Astrocyte (in vitro differentiated cells and primary cell): ENCODE measurements around the gene PAPSS2. TPM values are rescaled to one million over a fixed set of nuclear protein-coding genes. Genes with fewer than 3 reads are reported as not detected.

Experiments used
- DNase-seq: peaks from one replicate; pipeline ENCODE4 v3.0.0-alpha.2; 2010; ENCODE audit warnings: low read depth
- FAIRE-seq: peaks from 2 replicates; lab custom pipeline; 2011; peaks lifted over from hg19 to GRCh38; lab: Jason Lieb, UNC
- H2AFZ ChIP-seq: 2 replicates; pipeline ENCODE4 v1.6.0; 2012; ENCODE audit warnings: low read depth, low read length, inconsistent platforms
- H3K27ac ChIP-seq: 2 replicates; pipeline ENCODE4 v1.5.1; 2011; ENCODE audit warnings: low read depth, low read length, inconsistent platforms
- H3K27me3 ChIP-seq: 2 replicates; pipeline ENCODE4 v1.6.0; 2011; ENCODE audit warnings: low read length, inconsistent platforms; ENCODE audit not compliant: insufficient read depth
- H3K36me3 ChIP-seq: 2 replicates; pipeline ENCODE4 v1.5.1; 2011; ENCODE audit warnings: low read length, inconsistent platforms; ENCODE audit not compliant: insufficient read depth
- H3K4me1 ChIP-seq: 2 replicates; pipeline ENCODE4 v1.5.1; 2011; ENCODE audit warnings: low read length, inconsistent platforms; ENCODE audit not compliant: insufficient read depth
- H3K4me2 ChIP-seq: 2 replicates; pipeline ENCODE4 v1.6.0; 2012; ENCODE audit warnings: low read length, inconsistent platforms
- H3K4me3 ChIP-seq: 2 replicates; pipeline ENCODE4 v1.5.1; 2011; ENCODE audit warnings: low read depth, mild to moderate bottlenecking, low read length, inconsistent platforms; ENCODE audit not compliant: insufficient read depth
- H3K79me2 ChIP-seq: 2 replicates; pipeline ENCODE4 v1.6.0; 2012; ENCODE audit warnings: mild to moderate bottlenecking, low read length, inconsistent platforms; ENCODE audit not compliant: insufficient read depth
- H3K9ac ChIP-seq: 2 replicates; pipeline ENCODE4 v1.6.0; 2012; ENCODE audit warnings: mild to moderate bottlenecking, low read length, inconsistent platforms
- H3K9me3 ChIP-seq: 2 replicates; pipeline ENCODE4 v1.5.1; 2012; ENCODE audit warnings: low read depth, mild to moderate bottlenecking, low read length, inconsistent platforms; ENCODE audit not compliant: insufficient read depth
- H4K20me1 ChIP-seq: 2 replicates; pipeline ENCODE4 v1.6.0; 2012; ENCODE audit warnings: low read length, inconsistent platforms; ENCODE audit not compliant: insufficient read depth
- H3K27ac Mint-ChIP-seq: one replicate; pipeline ENCODE4 v1.8.0; 2021; ENCODE audit warnings: mild to moderate bottlenecking, mixed read lengths; ENCODE audit not compliant: unreplicated experiment
- H3K27me3 Mint-ChIP-seq: one replicate; pipeline ENCODE4 v1.8.0; 2021; ENCODE audit warnings: low read depth, mixed read lengths; ENCODE audit not compliant: unreplicated experiment
- H3K36me3 Mint-ChIP-seq: one replicate; pipeline ENCODE4 v1.8.0; 2021; ENCODE audit warnings: low read depth, mixed read lengths; ENCODE audit not compliant: unreplicated experiment
- H3K4me1 Mint-ChIP-seq: one replicate; pipeline ENCODE4 v1.8.0; 2021; ENCODE audit warnings: low read depth, mixed read lengths; ENCODE audit not compliant: unreplicated experiment
- H3K4me3 Mint-ChIP-seq: one replicate; pipeline ENCODE4 v1.8.0; 2021; ENCODE audit warnings: mild to moderate bottlenecking, moderate library complexity, mixed read lengths; ENCODE audit not compliant: unreplicated experiment
- H3K9me3 Mint-ChIP-seq: one replicate; pipeline ENCODE4 v1.8.0; 2021; ENCODE audit warnings: mild to moderate bottlenecking, mixed read lengths; ENCODE audit not compliant: unreplicated experiment
- EZH2 ChIP-seq: IDR thresholded peaks from 2 replicates; pipeline ENCODE4 v1.6.1; 2012; ENCODE audit warnings: mild to moderate bottlenecking, low read length, inconsistent platforms; ENCODE audit not compliant: insufficient read depth
- total RNA-seq: library from RNA; stranded (reverse); gene quantifications from 2 replicates; pipeline ENCODE4 v1.2.1, GENCODE V29; 2021
- TF ChIP-seq, protein P1 (sequence below): IDR thresholded peaks from 2 replicates; pipeline ENCODE4 v1.5.1; 2011; ENCODE audit warnings: low read depth, mild to moderate bottlenecking, inconsistent platforms, low read length, moderate library complexity; ENCODE audit not compliant: insufficient read depth

The PAPSS2 gene
- total RNA-seq, 1 donor from 2014 or later = 48.6 TPM

DNA sequence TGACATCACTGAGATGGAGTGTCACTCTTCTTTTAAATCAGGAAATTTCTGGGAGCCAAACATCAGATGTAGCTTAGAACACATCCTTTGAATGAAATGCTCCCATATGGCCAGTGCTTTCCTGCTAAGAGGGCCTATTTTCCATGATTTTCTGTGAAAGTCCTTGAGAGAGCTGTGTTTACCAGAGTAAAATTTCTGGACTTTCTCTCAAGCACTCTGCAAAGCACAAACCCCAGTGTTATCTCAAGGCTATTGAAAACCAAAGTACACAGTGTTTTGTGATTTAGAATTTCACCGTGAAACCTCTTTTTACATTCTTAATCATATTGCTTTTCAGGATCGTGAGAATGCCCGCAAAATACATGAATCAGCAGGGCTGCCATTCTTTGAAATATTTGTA, 54.0 kb downstream of the PAPSS2 start:
- Histone ChIP-seq H3K27me3 (no peaks in the 10 kb centered on the region), H3K9me3 (no peaks in the 10 kb centered on the region), H2AFZ (no peak overlapping the region), H3K9ac (no peak overlapping the region), H3K36me3 (peaks cover 54% of the 10 kb centered on the region), H3K4me3 (no peak overlapping the region), H3K4me1 (no peaks in the 10 kb centered on the region), H3K79me2 (no peaks in the 10 kb centered on the region), H3K4me2 (no peak overlapping the region), H3K27ac (no peak overlapping the region), H4K20me1 (no peaks in the 10 kb centered on the region)
- DNase-seq (no peak), FAIRE-seq (no peak)
- no peaks in the 10 kb centered on the region for H3K4me1 Mint-ChIP-seq
- H3K4me3 Mint-ChIP-seq = no peak overlapping the region
- no peaks in the 10 kb centered on the region for H3K27me3 Mint-ChIP-seq
- TF ChIP-seq EZH2 = no peak
- TF ChIP-seq, protein P1, sequence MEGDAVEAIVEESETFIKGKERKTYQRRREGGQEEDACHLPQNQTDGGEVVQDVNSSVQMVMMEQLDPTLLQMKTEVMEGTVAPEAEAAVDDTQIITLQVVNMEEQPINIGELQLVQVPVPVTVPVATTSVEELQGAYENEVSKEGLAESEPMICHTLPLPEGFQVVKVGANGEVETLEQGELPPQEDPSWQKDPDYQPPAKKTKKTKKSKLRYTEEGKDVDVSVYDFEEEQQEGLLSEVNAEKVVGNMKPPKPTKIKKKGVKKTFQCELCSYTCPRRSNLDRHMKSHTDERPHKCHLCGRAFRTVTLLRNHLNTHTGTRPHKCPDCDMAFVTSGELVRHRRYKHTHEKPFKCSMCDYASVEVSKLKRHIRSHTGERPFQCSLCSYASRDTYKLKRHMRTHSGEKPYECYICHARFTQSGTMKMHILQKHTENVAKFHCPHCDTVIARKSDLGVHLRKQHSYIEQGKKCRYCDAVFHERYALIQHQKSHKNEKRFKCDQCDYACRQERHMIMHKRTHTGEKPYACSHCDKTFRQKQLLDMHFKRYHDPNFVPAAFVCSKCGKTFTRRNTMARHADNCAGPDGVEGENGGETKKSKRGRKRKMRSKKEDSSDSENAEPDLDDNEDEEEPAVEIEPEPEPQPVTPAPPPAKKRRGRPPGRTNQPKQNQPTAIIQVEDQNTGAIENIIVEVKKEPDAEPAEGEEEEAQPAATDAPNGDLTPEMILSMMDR = no peak
- H3K9me3 Mint-ChIP-seq = no peaks in the 10 kb centered on the region
- H3K36me3 Mint-ChIP-seq = peaks cover 16% of the 10 kb centered on the region
- no peak overlapping the region for H3K27ac Mint-ChIP-seq

DNA sequence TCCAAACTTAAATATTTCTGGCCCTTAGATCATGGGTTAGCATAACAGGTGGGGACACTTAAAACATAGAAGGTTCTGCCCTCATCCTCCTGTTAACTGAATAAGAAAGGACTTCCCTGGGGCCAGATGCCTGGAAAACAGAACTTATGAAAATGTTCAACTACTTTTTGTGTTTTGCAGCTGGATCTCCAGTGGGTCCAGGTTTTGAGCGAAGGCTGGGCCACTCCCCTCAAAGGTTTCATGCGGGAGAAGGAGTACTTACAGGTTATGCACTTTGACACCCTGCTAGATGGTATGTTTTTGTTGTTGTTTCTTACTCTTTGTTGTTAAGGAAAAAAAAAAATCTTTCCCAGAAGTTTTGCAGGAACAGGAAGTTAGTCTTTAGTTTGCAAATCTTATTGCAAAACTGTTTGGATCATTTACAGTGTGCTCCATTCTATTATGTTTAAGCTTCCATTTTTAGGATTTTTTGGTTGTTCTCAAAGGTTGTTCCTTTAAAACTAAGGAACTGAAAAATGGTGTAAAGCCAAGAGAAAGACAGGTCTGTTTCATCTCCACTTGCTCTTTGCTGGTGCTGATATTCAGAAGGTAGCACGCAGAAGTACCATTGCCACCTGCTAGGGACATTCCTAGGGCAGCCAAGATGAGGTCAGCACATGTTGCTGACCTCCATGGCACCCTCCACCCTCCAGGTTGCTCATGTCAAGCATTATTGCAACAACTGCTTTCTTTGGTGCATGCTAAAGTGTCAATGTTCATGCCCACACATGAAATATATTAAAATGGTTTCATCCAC, 56.1 kb downstream of the PAPSS2 start:
- Histone ChIP-seq H3K9ac (no peak overlapping the region), H4K20me1 (no peaks in the 10 kb centered on the region), H3K79me2 (no peaks in the 10 kb centered on the region), H3K27me3 (no peaks in the 10 kb centered on the region), H3K9me3 (no peaks in the 10 kb centered on the region), H3K36me3 (peaks cover 48% of the 10 kb centered on the region), H3K27ac (no peak overlapping the region), H2AFZ (no peak overlapping the region), H3K4me1 (no peaks in the 10 kb centered on the region), H3K4me2 (no peak overlapping the region), H3K4me3 (no peak overlapping the region)
- H3K27ac Mint-ChIP-seq = no peak overlapping the region
- H3K4me3 Mint-ChIP-seq = no peak overlapping the region
- no peaks in the 10 kb centered on the region for H3K4me1 Mint-ChIP-seq
- H3K9me3 Mint-ChIP-seq = no peaks in the 10 kb centered on the region
- H3K36me3 Mint-ChIP-seq = peaks cover 18% of the 10 kb centered on the region
- TF ChIP-seq, protein P1 = no peak
- no peak for TF ChIP-seq EZH2
- H3K27me3 Mint-ChIP-seq = no peaks in the 10 kb centered on the region
- no peak for DNase-seq
- no peak for FAIRE-seq

DNA sequence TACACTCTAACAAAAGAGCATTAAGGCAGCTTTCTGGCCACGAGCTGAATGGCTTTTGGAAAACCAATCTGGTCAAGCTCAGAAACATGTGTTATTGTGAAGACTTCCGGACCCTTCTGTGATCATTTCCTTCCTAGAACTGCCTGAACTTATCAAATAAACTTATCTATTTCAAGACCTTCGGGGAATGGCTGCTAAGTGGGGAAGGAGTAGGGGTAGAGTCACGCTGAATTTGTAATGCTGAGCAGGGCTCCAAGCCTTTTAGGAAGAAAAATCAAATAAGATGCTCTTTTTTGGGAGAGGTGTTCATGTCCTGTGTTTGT, 56.6 kb downstream of the PAPSS2 start:
- Mint-ChIP-seq H3K4me3 (no peak overlapping the region), H3K9me3 (no peaks in the 10 kb centered on the region), H3K36me3 (peaks cover 18% of the 10 kb centered on the region), H3K27ac (no peak overlapping the region), H3K27me3 (no peaks in the 10 kb centered on the region), H3K4me1 (no peaks in the 10 kb centered on the region)
- no peak overlapping the region for H2AFZ ChIP-seq
- no peaks in the 10 kb centered on the region for H3K27me3 ChIP-seq
- DNase-seq (no peak), FAIRE-seq (no peak)
- TF ChIP-seq EZH2 = no peak
- TF ChIP-seq, protein P1 = no peak
- H3K9ac ChIP-seq = no peak overlapping the region
- H3K4me3 ChIP-seq = no peak overlapping the region
- no peak overlapping the region for H3K4me2 ChIP-seq
- peaks cover 44% of the 10 kb centered on the region for H3K36me3 ChIP-seq
- no peaks in the 10 kb centered on the region for H3K79me2 ChIP-seq
- H3K9me3 ChIP-seq = no peaks in the 10 kb centered on the region
- no peaks in the 10 kb centered on the region for H4K20me1 ChIP-seq
- H3K27ac ChIP-seq = no peak overlapping the region
- H3K4me1 ChIP-seq = no peaks in the 10 kb centered on the region
